BJ (cell line): Measurements from ENCODE around the gene TM2D3. TPM values are rescaled to one million over a fixed set of nuclear protein-coding genes. Genes with fewer than 3 reads are reported as not detected.

ENCODE experiments used
- CTCF ChIA-PET: fragments of 350-600 bp; formaldehyde crosslinking; extraction: SDS; loops from one replicate; lab custom pipeline; 2021; ENCODE audit warnings: antibody characterized with exemption, inconsistent platforms; lab: Yijun Ruan, JAX
- POLR2A ChIA-PET: fragments of 300-600 bp; sonication (Branson Sonifier 250); formaldehyde crosslinking; extraction: SDS; loops from one replicate; lab custom pipeline; 2021; ENCODE audit warnings: antibody characterized with exemption; lab: Charles Lee
- DNase-seq: peaks from one replicate; pipeline ENCODE4 v3.0.0-alpha.2; 2011; ENCODE audit warnings: low read depth
- H3K27me3 ChIP-seq: 2 replicates; pipeline ENCODE4 v1.6.0; 2011; ENCODE audit warnings: low read length; ENCODE audit not compliant: control insufficient read depth, insufficient read depth
- H3K36me3 ChIP-seq: 2 replicates; pipeline ENCODE4 v1.5.1; 2011; ENCODE audit warnings: low read length; ENCODE audit not compliant: control insufficient read depth, insufficient read depth
- H3K4me3 ChIP-seq: 2 replicates; pipeline ENCODE4 v1.5.1; 2011; ENCODE audit warnings: low read depth, mild to moderate bottlenecking, control low read depth, low read length
- polyA plus RNA-seq: library from polyadenylated mRNA; depleted of rRNA; stranded (reverse); fragments of >200 nt; gene quantifications from 2 replicates; pipeline ENCODE4 v1.2.3, GENCODE V29; 2011
- TF ChIP-seq, protein P1 (sequence below): IDR thresholded peaks from 2 replicates; pipeline ENCODE4 v1.5.1; 2011; ENCODE audit warnings: low read depth, mild to moderate bottlenecking, control low read depth, inconsistent platforms, low read length, moderate library complexity; ENCODE audit not compliant: insufficient read depth

TM2D3 gene
- polyA plus RNA-seq, 1 experiment, result 34.7 TPM

DNA sequence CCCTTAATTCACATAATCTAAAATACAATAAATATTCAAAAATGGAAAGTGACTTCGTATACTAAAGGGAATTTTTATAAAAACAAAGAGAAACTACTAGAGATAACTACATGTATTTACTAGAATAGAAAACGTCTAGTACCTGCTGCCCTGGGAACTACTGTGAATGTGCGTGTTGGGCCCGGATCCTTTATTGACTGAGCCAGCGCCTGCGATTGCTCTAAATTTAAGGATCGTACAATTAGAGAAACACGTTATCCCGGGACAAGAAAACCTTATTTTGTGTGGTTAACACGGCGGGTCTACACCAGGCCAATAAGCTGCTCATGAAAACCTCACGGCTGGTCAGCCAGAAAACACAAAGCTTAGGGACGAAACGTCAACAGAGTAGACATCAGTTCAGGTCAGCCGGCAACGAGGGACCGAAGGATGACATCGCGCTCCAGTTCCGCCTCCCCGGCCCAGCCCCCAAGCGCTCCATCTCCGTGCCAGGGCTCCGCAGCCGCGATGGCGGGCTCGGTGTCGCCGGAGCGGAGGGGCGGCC, 555 bp downstream of the TM2D3 start:
- Histone ChIP-seq H3K4me3 (peak overlapping the region; percentile 75), H3K36me3 (no peaks in the 10 kb centered on the region; the same call in 1 of the 2 replicates), H3K27me3 (no peaks in the 10 kb centered on the region)
- no peak for DNase-seq
- POLR2A ChIA-PET, result interaction anchor here (0.8 kb wide), 1 partner anchor 26 kb away, joined by 3 read pairs; no protein-coding TSS in a partner anchor
- TF ChIP-seq, protein P1, sequence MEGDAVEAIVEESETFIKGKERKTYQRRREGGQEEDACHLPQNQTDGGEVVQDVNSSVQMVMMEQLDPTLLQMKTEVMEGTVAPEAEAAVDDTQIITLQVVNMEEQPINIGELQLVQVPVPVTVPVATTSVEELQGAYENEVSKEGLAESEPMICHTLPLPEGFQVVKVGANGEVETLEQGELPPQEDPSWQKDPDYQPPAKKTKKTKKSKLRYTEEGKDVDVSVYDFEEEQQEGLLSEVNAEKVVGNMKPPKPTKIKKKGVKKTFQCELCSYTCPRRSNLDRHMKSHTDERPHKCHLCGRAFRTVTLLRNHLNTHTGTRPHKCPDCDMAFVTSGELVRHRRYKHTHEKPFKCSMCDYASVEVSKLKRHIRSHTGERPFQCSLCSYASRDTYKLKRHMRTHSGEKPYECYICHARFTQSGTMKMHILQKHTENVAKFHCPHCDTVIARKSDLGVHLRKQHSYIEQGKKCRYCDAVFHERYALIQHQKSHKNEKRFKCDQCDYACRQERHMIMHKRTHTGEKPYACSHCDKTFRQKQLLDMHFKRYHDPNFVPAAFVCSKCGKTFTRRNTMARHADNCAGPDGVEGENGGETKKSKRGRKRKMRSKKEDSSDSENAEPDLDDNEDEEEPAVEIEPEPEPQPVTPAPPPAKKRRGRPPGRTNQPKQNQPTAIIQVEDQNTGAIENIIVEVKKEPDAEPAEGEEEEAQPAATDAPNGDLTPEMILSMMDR, result no peak
- CTCF ChIA-PET, result interaction anchor here (0.9 to 1.0 kb wide), 5 partner anchors 10 to 362 kb away, joined by 3 to 5 read pairs (median 4); partner anchors contain the start of gene SNRPA1

DNA sequence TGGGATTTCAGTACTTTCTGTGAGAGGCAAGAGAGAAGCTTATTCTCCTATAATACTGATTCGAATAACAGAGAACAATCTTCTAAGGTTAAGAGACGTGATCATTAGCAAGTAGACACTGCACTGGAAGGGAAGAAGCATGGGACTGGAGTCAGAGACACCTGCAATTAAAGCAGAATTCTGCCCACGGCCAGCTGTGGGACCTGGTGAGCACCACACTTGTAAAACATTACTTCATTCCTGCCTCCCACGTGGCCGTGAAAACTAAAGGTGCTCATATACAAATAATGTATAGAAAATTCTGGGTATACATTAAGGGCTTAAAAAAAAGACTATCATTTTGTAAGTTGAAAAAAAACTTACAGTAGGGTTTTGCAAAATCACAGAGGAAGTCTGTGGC, 2.0 kb downstream of the TM2D3 start:
- no peaks in the 10 kb centered on the region for H3K27me3 ChIP-seq
- TF ChIP-seq, protein P1, result no peak
- POLR2A ChIA-PET, result no interaction called here
- no peak for DNase-seq
- no peak overlapping the region for H3K4me3 ChIP-seq
- CTCF ChIA-PET, result interaction anchor here (2.2 kb wide), 1 partner anchor 9 kb away, joined by 15 read pairs; no protein-coding TSS in a partner anchor
- peaks cover 4% of the 10 kb centered on the region; the same call in 1 of the 2 replicates for H3K36me3 ChIP-seq

DNA sequence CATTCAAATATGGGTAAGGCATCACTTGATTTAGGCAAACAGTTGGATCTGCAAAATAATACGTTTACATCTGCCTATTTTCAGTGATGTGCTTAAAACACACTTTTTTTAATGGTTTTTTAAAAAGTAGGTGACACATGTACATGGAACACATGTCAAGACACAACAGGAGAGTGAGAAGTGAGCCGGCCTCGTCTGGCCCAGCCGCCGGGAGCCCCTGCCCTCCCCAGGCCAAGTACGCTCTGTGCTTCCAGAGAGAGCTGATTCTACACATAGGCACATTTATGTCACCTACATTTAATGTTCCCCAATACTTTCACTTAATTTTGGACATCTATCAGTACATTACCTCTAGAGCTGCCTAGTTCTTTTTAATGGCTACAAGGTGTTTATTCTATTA, 3.8 kb downstream of the TM2D3 start:
- ChIA-PET CTCF (interaction anchor here (2.2 kb wide), 1 partner anchor 7 kb away, joined by 15 read pairs; no protein-coding TSS in a partner anchor), POLR2A (interaction anchor here (0.5 kb wide), 1 partner anchor 9 kb away, joined by 5 read pairs; no protein-coding TSS in a partner anchor)
- Histone ChIP-seq H3K4me3 (no peak overlapping the region), H3K36me3 (peaks cover 12% of the 10 kb centered on the region), H3K27me3 (no peaks in the 10 kb centered on the region)
- TF ChIP-seq, protein P1, result no peak
- no peak for DNase-seq

DNA sequence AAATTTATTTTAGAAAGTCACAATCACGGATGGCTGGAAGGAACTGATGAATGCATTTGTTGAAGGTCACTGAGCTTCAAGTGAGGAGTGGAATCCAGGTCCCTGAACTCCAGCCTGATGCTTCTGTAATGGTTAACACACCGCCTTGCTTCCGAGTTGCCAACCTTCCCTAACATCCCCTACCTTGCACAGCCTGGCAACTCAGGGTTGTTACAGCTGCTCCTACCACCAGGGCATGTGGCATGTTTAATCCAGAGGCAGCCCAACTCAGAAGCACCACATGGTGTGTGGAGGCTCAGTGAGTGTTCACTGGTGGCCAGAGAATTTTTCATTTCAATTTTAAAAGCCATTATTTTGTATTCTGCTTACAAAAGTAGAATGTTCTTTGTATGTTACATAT, 4.9 kb downstream of the TM2D3 start:
- no peak for DNase-seq
- no peak overlapping the region for H3K4me3 ChIP-seq
- H3K36me3 ChIP-seq, result peaks cover 14% of the 10 kb centered on the region
- ChIA-PET CTCF (interaction anchor here (1.0 kb wide), 1 partner anchor 145 kb away, joined by 3 read pairs; no protein-coding TSS in a partner anchor), POLR2A (interaction anchor here (0.5 kb wide), 1 partner anchor 395 kb away, joined by 10 read pairs; the partner anchor contains the start of gene CHSY1)
- no peaks in the 10 kb centered on the region for H3K27me3 ChIP-seq
- TF ChIP-seq, protein P1, result no peak

DNA sequence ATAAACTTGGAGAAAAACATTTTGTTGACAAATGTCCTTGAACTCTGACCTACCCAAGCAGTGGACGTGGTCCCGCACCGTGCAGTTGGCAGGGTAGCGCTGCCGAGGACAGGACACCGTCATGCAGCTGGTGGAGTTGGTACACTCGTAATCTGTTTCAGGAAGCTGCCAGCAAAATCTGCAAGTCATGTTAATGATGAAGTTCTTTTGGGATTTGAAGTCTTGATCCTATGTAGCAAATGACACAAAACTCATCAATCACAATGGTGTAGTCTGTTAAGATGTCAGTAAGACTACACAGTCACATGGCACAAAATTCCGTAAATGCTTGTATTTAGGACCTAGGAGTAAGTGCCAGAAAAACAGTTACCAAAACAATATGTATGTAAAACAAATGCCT, 5.5 kb downstream of the TM2D3 start:
- CTCF ChIA-PET, result interaction anchor here (1.2 kb wide), 1 partner anchor 51 kb away, joined by 3 read pairs; no protein-coding TSS in a partner anchor
- POLR2A ChIA-PET, result interaction anchor here (0.5 kb wide), 1 partner anchor 395 kb away, joined by 10 read pairs; the partner anchor contains the start of gene CHSY1
- H3K4me3 ChIP-seq, result no peak overlapping the region
- TF ChIP-seq, protein P1, result no peak
- DNase-seq, result no peak
- H3K27me3 ChIP-seq, result no peaks in the 10 kb centered on the region
- peaks cover 14% of the 10 kb centered on the region for H3K36me3 ChIP-seq
